GM19328 (cell line): ENCODE measurements around the gene LPCAT3.
"Not testable (repeated sequence)": the region's sequence is repeated elsewhere in the genome, so short reads cannot be mapped to it uniquely, and the experiment has no call there.

Experiments used
- ATAC-seq: cut with Tn5 transposase; IDR thresholded peaks from one replicate; pipeline ENCODE4 v1.9.1; 2021; ENCODE audit warnings: mild to moderate bottlenecking, moderate library complexity; ENCODE audit not compliant: unreplicated experiment

Gene LPCAT3

DNA sequence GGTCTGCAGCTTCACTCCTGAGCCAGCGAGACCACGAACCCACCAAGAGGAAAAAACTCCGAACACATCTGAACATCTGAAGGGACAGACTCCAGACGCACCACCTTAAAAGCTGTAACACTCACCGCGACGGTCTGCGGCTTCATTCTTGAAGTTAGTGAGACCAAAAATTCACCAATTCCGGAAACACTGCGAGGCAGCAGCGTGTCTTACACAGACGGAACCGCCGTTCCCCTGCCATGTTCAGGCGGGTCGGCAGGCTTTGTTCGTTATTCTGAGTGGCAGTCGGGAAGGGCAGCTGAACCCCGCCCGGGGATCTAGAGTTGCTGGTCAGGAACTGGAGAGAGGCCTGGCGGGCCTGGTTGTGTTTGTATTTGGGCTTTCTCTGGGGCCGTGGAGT is 20.3 kb upstream of the LPCAT3 start:
- no peak for ATAC-seq

DNA sequence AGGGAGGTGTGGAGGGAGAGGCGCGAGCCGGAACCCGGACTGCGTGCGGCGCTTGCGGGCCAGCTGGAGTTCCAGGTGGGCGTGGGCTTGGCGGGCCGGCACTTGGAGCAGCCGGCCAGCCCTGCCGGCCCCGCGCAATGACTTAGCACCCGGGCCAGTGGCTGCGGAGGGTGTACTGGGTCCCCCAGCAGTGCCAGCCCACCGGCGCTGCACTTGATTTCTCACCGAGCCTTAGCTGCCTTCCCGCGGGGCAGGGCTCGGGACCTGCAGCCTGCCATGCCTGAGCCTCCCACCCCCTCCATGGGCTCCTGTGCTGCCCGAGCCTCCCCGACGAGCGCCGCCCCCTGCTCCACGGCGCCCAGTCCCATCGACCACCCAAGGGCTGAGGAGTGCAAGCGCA is 19.1 kb upstream of the LPCAT3 start:
- ATAC-seq = not testable (repeated sequence)

DNA sequence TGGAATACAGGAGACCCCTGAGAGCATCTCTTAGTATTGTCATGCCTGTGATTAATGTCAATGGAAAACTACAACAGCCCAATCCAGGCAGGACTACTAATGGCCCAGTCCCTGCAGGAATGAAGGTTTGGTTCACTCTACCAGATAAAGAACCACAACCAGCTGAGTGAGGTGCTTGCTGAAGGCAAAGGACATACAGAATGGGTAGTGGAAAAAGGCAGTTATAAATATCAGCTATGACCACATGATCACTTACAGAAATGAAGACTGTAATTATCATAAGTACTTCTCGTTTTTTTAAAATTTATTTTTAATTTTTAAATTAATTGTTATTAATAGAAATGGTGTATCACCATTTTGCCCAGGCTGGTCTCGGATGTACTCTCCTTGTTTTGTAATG is 17.2 kb upstream of the LPCAT3 start:
- no peak for ATAC-seq

DNA sequence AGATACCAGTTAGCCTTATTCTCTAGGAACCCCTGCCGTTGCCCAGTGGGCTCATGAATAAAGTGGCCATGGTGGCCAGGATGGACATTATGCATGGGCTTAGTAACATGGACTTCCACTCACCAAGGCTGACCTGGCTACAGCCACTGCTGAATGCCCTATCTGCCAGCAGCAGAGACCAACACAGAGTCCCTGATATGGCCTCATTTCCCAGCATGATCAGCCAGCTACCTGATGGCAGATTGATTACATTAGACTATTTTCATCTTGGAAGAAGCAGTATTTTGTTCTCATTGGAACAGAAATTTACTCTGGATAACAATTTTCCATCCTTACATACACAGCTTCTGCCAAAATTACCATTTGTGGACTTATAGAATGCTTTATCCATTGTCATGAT is 16.2 kb upstream of the LPCAT3 start:
- ATAC-seq = no peak

DNA sequence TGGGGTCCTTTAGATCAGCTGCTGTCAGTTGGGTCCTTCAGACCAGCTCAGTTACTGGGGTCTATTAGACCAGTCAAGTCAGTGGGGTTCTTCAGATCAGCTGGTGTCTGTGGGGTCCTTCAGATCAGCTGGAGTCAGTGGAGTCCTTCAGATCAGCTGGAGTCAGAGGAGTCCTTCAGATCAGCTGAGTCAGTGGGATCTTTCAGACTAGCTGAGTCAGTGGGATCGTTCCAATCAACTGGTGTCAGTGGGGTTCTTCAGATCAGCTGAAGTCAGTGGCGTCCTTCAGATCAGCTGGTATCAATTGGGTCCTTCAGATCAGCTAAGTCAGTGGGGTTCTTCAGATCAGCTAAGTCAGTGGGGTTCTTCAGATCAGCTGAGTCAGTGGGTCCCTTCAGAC is 14.7 kb upstream of the LPCAT3 start:
- ATAC-seq = no peak

DNA sequence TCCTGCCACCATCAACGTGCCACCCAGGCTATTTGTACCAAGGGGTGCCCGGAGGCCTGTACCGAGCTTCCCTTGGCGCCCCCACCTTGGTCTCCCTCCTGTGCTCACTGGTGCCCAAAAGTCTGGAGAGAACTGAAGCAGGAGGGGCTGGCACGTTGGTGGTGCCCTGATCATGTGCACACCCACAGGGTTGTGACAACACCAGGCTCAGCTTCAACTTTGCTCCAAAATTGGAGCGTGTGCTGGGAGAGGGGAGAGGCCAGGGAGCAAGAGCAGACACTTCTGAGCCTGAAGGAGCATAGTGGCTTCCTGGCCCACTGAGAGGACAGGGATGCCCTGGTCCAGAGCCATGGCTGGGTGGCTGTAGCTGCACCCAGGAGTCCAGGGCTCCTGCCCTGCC is 13.0 kb upstream of the LPCAT3 start:
- no peak for ATAC-seq

DNA sequence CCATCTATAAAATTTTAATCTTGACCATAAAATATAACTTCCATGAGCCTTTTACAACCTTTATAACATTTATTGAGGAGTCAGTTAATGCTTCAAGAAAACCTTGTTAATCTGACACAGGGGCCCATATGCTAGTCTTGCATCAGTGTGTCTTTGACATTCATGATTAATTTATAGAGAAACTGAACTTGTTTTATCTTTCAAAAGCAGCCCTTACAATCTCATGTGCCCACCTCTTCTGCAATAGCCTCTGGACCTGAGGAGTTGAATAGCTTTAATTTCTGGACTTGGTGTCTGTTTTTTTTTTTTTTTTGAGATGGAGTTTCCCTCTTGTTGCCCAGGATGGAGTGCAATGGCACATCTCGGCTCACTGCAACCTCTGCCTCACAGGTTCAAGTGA is 8.6 kb upstream of the LPCAT3 start:
- no peak for ATAC-seq

DNA sequence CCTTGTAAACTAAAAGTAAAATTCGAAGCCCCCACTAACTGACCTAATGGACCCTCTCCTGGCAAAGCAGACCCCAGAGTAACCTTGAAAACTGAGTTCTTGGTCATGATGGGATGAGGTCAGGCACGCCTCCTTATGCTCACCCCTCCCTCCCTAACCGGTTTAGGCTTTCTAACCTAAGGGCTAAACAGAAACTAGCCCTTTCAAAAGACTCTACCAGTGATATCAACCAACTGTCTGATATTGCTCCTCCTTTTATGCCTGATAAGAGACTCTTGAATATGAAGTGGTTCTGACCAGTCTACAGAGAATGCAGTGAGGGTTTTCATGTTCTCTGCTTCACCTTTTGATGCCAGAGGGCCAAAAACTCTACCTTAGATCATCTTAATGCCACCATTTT is 4.8 kb upstream of the LPCAT3 start:
- ATAC-seq = no peak

DNA sequence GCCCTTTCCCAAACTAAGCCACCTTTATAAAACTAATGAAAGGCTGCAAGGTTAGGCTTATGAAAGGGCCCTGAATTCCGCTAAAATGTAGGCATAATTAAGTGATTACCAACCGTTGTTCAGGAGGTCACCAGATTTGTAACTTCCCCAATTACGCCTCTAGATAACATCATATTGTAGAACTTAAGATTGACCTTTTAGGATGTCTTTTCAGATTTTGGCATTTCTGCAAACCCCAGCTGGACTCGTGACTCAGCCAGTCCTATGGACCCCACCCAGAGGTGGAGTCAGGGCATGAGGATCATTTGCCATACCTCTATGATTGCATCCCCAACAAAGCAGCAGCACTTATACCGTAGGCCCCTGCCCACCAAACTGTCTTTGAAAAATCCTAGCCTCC is 3.7 kb upstream of the LPCAT3 start:
- no peak for ATAC-seq

DNA sequence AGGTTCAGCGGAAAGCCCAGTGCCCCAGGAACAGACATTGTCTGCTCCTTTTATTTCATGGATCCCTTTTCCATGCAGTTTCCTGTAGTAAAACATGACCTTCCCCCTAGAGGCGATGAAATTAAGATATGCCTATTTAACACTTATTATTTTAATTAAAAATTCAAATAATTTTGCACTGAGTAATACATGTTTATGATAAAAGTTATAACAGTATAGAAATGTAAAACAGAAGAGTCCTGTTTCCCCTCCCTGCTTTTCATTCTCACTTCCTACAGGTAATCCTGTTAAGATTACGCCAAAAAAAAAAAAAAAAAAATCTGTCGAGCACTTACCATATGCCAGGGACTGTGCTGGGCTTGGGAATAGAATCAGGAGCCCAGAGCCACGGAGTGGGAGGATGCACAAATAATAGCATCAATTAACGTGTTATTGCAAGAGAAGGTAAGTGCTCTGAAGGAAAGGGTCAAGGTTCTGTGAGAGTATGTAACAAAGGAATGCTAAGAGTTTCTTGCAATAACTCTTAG is 830 bp upstream of the LPCAT3 start:
- ATAC-seq = no peak

DNA sequence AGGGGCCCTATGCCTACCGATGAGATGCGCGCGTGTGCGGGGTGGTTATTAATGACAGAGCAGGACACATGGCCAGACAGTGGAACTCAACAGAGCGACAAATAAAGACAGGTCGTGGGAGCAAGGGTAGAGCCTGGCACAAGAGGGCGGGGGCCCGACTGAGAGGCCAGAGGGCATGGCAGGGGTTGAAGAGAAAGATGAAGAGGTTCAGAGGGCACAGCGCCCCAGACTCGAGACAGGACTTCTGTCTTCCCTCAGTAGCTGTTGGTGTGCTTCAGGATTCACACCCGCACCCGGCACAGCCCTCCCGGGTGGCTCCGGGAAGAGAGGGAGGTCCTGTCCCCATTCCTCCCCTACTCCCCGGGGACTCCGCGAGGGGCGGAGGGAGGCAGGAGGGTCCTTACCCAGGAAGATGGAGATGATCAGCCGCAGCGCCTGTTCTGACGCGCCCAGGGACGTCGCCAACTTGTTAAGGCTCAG is 366 bp downstream of the LPCAT3 start:
- ATAC-seq = peak; percentile 9

DNA sequence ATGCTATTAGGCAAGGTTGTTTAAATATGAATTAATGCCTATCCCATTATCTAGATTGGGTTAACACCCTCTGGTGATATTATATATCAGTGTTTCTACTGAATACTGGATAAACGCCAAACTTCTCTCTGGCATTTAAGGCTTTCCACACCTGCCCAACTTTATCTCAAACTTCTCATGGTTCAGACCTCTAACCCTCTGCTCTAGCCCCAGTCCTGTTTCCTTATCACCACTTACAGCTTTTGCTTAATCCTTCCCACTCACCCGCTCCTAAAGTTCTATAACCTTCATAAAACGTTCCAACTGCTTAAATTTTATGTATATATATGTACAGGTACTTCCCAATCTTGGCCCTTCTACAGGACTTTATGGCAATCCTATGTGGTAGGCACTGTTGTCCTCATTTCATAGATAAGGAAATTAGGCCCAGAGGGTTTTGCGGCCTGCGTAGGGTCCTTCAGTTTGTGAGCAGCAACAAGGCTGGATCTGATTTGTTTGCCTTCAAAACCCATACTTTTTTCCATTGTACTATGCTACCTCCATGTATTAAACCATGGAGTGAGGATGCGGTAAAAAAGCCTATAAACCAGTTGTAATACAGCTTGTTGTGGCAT is 1.2 kb downstream of the LPCAT3 start:
- ATAC-seq = no peak

DNA sequence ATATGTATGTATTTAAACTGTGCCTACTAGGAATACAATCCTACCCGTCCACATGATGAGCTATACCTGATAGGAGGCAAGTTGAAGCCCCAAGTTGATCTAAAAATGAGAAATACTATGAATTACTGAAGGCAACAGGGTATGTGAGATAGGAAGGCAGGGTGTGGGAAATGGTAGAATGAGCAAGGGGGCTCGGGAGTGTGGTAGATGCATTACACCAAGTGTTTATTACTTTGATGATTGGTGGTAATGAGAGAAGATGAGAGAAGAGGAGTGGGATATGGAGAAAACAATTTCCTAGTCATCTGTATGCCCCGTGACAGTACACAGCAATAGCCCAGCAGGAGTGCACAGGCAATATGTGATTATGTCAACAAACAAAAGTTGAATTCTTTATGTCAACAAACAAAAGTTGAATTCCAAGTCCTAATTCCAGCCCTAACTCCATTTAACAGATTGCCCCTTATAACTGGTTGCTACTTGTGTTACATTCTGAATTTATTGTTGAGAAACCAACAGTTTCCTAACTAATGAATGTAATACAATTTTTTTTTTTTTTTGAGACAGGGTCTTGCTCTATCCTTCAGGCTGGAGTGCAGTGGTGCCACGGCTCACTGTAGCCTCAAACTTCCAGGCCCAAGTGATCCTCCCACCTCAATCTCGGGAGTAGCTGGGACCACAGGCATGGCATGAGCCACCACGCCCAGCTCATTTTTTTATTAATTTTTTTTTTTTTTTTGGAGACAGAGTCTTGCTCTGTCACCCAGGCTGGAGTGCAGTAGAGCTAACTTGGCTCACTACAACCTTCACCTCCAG is 2.5 kb downstream of the LPCAT3 start:
- ATAC-seq = no peak

DNA sequence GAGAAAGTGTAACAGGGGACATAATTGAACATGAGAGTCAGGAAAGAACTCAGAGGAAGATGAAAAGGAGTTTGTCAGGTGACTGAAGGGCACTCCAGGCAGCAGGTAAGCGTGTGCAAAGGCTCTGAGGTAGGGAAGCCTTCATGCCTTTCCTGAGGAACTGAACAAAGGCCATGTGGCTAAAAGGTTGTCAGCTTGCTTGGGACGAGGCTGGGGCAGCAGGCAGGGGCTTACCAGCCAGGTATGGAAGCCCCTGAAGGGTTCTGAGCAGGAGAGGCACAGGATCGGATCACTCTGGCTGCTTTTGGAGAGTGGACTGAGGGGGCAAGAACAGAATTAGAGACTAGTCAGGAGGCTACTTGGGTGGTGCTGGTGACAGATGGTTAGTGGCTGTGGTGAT is 5.2 kb downstream of the LPCAT3 start:
- no peak for ATAC-seq

DNA sequence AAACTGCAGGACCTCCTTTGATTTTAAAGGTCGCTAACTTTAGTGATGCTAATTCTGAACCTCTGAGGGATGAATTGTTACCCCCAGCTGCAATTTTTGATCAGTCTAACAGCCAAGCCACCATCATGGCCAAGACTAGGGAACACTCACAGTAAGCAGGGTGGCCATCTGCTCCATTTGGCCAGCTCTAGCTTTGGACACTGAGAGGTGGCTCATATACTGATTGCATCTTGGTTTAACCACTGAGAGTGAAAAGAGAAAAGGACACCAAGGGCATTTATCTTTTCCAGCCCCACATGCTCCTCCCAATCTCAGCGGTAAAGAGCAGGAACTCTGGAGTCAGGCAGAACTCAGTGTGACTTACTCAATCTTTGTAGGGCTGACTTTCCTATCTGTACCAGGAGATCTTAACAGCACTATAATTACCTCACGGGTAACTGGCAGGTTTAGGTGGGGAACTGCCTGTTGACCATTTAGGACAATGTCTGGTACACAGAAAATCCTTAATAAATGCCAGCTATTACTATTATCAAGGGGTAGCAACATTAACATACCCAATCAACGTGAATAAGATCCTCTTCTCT is 6.2 kb downstream of the LPCAT3 start:
- ATAC-seq = no peak

DNA sequence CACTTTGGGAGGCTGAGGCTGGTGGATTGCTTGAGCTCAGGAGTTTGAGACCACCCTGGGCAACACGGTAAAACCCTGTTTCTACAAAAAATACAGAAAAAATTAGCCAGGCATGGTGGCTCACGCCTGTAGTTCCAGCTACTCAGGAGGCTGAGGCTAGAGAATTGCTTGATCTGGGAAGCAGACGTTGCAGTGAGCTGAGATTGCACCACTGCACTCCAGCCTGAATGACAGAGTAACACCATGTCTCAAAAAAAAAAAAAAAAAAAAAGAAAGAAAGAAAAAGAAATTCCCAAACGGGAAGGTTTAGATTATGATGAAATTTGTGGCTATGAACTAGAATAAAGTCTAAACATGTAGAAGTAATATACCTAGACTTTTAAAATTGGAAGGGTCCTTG is 6.9 kb downstream of the LPCAT3 start:
- ATAC-seq = not testable (repeated sequence)

DNA sequence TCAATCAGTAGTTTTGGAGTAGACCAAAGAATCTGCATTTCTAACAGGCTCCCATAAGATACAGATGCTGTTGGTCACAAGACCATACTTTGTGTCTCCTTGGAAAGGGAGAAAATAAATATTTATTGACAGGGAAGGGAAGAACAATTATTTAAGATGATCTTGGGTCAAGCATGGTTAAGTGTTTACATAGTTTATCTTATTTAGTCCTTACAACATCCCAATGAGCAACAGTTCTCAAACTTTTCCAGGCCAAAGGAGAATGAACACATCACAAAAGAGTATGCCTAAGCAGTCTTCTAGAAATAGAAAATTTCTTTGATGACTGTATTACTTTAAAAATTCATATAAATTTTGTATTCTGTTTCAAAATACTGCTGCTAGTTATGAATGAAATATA is 8.8 kb downstream of the LPCAT3 start:
- no peak for ATAC-seq

DNA sequence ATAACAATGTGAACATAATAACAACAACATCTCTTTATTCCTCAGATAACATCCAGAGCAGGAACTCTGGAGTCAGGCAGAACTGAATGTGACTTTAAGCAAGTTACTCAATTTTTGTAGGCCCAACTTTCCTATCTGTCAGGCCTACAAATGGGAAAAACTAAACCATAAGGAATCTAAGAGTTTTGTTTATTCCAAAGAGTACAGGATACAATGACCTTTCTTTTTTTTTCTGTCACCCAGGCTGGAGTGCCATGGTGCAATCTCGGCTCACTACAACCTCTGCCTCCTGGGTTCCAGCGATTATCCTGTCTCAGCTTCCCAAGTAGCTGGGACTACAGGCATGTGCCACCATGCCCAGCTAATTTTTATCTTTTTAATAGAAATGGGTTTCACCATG is 9.4 kb downstream of the LPCAT3 start:
- no peak for ATAC-seq

DNA sequence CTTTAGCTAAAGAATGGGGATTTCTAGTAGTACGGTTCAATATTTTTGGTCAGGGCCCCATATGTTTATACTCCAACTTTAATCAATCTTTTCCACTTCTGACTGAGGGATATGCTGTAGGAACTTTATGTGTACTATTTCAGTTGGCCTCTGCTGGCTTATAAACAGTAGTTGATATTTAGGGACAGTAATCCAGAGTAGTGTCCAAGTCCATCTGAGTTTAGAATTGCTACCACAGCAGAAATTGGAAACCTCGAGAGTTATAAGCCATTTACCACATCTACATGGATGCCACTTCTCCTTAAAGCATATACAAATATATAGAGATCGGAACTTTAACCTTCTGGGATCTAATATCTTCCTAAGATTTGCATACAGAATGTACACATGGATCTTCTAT is 11.6 kb downstream of the LPCAT3 start:
- ATAC-seq = no peak

DNA sequence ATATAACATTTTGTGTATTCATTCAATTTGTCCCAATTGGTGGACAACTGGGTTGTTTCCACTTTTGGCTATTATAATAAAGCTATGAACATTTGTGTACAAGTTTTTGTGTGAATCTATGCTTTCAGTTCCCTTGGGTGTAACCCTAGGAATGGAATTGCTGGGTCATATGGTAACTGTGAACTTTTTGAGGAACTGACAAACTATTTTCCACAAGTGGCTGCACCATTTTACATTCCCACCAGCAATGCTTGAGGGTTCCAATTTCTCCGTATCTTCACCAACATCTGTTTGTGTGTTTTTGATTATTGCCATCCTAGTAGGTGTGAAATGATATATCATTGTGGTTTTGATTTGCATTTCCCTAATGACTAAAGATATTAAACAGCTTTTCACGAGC is 13.0 kb downstream of the LPCAT3 start:
- no peak for ATAC-seq

DNA sequence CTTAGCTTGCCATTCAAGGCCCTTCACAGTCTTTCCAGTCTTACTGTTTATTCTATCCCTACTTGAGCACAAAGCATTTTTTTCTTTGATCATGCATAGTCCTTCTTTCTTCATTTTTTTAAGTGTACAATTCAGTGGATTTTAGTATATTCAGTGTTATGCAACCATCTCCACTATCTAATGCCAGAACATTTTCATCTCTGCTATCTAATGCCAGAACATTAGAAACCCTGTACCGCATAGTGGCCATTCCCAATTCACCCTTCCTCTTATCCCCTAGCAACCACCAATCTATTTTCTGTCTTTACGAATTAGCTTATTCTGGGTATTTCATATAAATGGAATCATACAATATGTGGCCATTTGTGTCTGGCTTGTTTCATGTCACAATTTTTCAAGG is 13.4 kb downstream of the LPCAT3 start:
- no peak for ATAC-seq

DNA sequence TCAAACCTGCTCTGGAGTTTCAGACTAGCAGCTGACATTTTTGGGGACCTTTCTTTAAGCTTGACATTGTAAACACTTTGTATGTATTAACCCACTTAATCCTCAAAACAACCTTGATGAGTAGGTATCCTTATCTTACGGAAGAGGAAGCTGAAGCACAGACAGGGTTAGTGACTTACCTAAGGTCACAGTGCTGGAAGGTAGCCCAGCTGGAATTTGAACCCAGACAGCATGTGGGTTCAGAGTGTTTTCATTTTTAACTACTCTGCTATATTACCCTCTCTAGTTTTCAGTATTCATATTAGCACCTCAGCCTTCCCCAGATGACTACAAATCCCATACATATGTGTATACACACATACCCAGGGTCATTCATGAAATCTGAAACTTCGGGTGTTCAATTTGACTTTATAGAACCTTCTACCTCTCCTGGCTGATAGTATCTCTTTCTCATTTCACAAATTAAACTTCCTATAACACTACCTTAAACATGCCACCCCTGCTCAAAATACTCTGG is 13.9 kb downstream of the LPCAT3 start:
- ATAC-seq = no peak
